IPS-18c (cell line): Measurements from ENCODE around the gene SLC28A3.

Experiments
- H3K4me3 ChIP-seq: 2 replicates; pipeline ENCODE4 v1.7.0; 2013; ENCODE audit warnings: low read depth, mild to moderate bottlenecking, low read length, moderate library complexity; ENCODE audit not compliant: insufficient read depth
- H3K9me3 ChIP-seq: one replicate; pipeline ENCODE4 v1.6.1; 2013; ENCODE audit warnings: mild to moderate bottlenecking, low read length, moderate library complexity; ENCODE audit not compliant: control insufficient read depth, insufficient read depth

SLC28A3 gene

GRCh38 chr9:84361645-84362044, 21.1 kb upstream of the SLC28A3 start:
- no peaks in the 10 kb centered on the region for H3K9me3 ChIP-seq
- no peak overlapping the region for H3K4me3 ChIP-seq

- H3K4me3 ChIP-seq = no peak overlapping the region
- no peaks in the 10 kb centered on the region for H3K9me3 ChIP-seq
These were observed 16.7 kb upstream of the SLC28A3 start for GRCh38 chr9:84357275-84357674.

- Histone ChIP-seq H3K4me3 (no peak overlapping the region), H3K9me3 (no peaks in the 10 kb centered on the region)
These were observed 13.5 kb upstream of the SLC28A3 start for GRCh38 chr9:84354035-84354434.

DNA sequence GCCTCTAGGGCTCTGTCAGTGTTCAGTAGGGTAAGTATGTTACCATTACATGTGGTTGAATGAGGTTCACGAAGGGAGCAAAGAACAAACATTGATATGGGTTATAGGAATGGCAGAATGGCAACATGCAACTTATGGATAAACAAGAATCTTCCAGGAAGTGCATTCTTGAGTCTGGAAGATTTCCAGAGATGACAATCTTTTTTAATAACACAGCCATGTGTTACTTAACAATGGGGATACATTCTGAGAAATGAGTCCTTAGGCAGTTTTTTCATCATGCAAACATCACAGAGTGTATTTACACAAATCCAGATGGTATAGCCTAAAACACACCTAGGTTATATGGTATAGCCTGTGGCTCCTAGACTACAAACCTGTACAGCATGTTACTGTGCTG, 9.1 kb upstream of the SLC28A3 start:
- no peak overlapping the region for H3K4me3 ChIP-seq
- peaks cover 3% of the 10 kb centered on the region for H3K9me3 ChIP-seq

GRCh38 chr9:84343111-84343521, 2.6 kb upstream of the SLC28A3 start:
- Histone ChIP-seq H3K4me3 (no peak overlapping the region), H3K9me3 (no peaks in the 10 kb centered on the region)

GRCh38 chr9:84339962-84340361, 596 bp downstream of the SLC28A3 start:
- no peak overlapping the region for H3K4me3 ChIP-seq
- H3K9me3 ChIP-seq = no peaks in the 10 kb centered on the region

DNA sequence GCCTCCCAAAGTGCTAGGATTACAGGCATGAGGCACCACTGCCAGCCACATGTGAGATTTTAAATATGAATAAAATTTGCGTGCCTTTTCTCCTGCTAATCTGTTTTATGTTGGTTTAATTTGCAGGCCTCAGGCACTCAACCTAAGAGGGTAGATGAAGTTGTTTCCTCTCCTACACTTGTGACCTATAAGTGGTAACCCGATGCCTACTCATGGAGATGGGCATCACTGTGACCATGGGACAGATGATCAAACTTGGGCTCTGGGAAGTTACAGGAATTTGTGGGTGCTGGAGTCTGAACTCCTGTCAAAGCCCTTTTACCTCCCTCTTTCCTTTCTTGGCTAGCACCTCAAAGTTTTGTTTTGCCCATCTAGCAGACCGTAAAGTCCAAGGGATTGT, 1.1 kb downstream of the SLC28A3 start:
- no peak overlapping the region for H3K4me3 ChIP-seq
- H3K9me3 ChIP-seq = no peaks in the 10 kb centered on the region

GRCh38 chr9:84338792-84339191, 1.8 kb downstream of the SLC28A3 start:
- no peaks in the 10 kb centered on the region for H3K9me3 ChIP-seq
- H3K4me3 ChIP-seq = no peak overlapping the region

DNA sequence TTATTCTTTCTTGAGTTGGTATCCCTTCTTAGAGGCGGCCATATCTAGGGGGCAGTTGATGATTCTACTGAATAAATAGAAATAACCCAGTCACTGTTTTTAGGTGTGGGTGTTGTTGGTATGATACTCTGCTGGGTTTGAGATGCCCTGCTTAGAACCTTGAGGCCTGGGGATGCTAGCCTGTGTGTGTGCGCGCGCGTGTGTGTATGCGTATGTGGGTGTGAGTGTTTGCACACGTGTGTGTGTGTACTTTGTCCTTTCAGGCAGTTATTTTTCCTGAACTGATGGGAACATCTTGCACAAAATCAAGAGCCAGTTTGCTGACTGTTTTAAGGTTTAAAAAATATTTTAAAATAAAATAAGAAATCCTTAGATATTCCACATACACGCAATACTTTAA, 3.3 kb downstream of the SLC28A3 start:
- no peak overlapping the region for H3K4me3 ChIP-seq
- no peaks in the 10 kb centered on the region for H3K9me3 ChIP-seq

DNA sequence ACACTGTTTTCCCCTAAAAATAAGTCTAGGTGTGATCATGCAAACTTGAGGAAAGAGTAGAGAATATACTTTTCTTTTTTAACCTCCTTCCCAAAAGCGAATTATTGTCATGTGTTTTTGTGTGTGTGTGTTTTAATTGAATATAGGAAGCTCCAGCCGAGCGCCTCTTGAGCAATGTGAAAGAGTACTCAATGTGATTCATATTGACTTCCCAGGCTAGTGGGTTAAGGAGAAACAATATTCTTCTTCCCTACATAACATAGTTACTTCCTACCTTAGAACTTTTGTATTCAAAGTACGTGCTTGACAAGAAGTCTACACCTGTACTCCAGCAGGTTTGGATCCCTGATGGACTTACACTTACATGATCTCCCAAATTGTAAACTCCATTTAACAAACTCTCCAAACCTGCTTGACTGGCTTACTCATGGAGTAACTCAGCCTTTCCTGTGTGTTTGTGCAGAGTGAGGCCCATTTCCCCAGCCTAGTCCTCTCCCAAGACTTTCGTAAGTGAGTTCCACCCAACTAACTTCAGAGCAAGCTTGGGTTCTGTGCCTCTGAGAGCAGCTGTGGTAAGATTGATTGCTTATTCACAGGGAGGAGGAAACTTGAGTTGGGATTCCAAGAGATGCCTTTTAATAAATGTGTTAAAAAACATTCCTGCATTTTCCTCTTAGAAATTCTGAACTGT, 9.3 kb downstream of the SLC28A3 start:
- no peak overlapping the region for H3K4me3 ChIP-seq

GRCh38 chr9:84330246-84330645, 10.3 kb downstream of the SLC28A3 start:
- no peaks in the 10 kb centered on the region for H3K9me3 ChIP-seq

More for the DNA sequence above, 9.3 kb downstream of the SLC28A3 start:
- H3K9me3 ChIP-seq = no peaks in the 10 kb centered on the region

DNA sequence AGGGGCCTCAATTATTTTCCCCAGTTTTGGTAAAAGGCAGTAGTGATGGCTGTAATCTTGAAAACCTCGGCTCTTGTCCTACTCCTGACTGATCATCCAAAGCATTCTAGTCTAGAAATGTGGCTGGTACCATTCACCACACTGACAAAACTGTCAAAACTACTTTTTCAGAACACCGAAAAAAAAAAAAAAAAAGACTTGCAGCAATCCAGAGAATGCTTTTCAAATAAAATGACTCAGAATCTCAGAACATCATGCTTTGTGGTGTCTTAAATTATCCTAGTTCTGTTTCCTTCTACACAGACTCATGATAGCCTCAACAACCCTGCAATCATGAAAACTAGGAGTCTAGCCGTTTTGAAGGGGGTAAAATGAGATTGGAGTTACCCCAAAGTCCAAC, 13.4 kb downstream of the SLC28A3 start:
- Histone ChIP-seq H3K4me3 (no peak overlapping the region), H3K9me3 (no peaks in the 10 kb centered on the region)

More at GRCh38 chr9:84330246-84330645, 10.3 kb downstream of the SLC28A3 start:
- H3K4me3 ChIP-seq = no peak overlapping the region

- Histone ChIP-seq H3K4me3 (no peak overlapping the region), H3K9me3 (no peaks in the 10 kb centered on the region)
These were observed 15.1 kb downstream of the SLC28A3 start for GRCh38 chr9:84325347-84325973.

GRCh38 chr9:84324811-84325210, 15.7 kb downstream of the SLC28A3 start:
- H3K9me3 ChIP-seq = no peaks in the 10 kb centered on the region
- no peak overlapping the region for H3K4me3 ChIP-seq

GRCh38 chr9:84323858-84324257, 16.7 kb downstream of the SLC28A3 start:
- no peaks in the 10 kb centered on the region for H3K9me3 ChIP-seq
- H3K4me3 ChIP-seq = no peak overlapping the region

DNA sequence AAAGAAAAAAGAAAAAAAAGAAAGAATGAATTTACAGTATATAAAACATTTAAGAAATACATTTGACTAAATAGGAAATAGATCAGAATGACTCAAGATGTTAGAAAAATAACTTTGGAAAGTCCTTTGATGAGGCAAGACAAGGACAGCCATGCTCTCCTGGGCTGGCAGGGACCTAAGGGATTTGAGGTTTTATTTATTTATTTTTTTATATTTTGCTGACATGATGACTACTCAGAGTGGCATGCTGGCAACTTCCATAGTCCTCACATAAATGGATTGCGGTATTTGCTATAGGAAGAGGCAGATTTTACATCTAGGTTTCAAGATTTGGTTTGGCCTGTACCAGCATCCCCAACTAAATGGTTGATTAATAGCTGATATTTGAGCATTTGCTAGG, 17.7 kb downstream of the SLC28A3 start:
- no peak overlapping the region for H3K4me3 ChIP-seq
- no peaks in the 10 kb centered on the region for H3K9me3 ChIP-seq

DNA sequence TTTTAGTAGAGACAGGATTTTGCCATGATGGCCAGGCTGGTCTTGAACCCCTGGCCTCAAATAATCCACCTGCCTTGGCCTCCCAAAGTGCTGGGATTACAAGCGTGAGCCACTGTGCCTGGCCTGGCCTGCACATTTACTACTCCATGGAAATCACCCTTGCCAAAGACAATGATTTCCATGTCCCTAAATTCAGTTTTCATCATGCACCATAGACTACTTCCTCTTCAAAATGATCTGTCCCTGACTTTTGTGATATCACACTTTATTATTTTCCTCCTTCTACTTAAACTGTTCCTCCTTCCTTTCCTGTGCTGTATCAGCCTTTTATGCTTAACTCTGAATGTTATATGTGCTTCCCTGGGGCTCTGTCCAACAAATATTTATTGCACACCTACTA, 20.3 kb downstream of the SLC28A3 start:
- Histone ChIP-seq H3K4me3 (no peak overlapping the region), H3K9me3 (no peaks in the 10 kb centered on the region)

- H3K9me3 ChIP-seq = no peaks in the 10 kb centered on the region
- no peak overlapping the region for H3K4me3 ChIP-seq
These were observed 20.9 kb downstream of the SLC28A3 start for GRCh38 chr9:84319632-84320031.

- H3K4me3 ChIP-seq = no peak overlapping the region
- no peaks in the 10 kb centered on the region for H3K9me3 ChIP-seq
These were observed 21.6 kb downstream of the SLC28A3 start for GRCh38 chr9:84318981-84319380.
